Measurements from ENCODE around the gene BTD.
"Not testable (repeated sequence)": the region's sequence is repeated elsewhere in the genome, so short reads cannot be mapped to it uniquely, and the experiment has no call there.

BTD gene

GRCh38 chr3:15602146-15602536 is 596 bp downstream of the BTD start:
- in situ Hi-C loops (cut with HindIII; ENCODE audit: low sequenced_read_pairs) = no loop called here

DNA sequence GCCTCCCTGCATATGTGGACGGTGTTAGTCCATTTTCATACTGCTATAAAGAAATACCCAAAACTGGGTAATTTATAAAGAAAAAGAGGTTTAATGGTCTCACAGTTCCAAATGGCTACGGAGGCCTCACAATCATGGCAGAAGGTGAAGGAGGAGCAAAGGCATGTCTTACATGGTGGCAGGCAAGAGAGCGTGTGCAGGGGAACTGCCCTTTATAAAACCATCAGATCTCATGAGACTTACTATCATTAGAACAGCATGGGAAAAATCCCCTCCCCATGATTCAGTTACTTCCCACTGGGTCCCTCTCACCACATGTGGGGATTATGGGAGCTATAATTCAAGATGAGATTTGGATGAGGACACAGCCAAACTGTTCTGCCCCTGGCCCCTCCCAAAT is 1.3 kb downstream of the BTD start:
- in situ Hi-C loops (cut with HindIII; ENCODE audit: low sequenced_read_pairs) = not testable (repeated sequence)

DNA sequence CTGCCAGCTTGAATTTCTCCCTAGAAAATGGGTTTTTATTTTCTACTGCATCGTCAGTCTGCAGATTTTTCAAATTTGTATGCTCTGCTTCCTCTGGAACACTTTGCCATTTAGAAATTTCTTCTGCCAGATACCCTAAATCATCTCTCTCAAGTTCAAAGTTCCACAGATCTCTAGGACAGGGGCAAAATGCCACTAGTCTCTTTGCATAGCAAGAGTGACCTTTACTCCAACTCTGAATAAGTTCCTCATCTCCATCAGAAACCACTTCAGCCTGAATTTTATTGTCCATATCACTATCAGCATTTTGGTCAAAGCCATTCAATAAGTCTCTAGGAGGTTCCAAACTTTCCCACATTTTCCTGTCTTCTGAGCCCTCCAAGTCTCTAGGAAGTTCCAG is 3.0 kb downstream of the BTD start:
- in situ Hi-C loops (cut with HindIII; ENCODE audit: low sequenced_read_pairs) = not testable (repeated sequence)

GRCh38 chr3:15606434-15606891 is 4.9 kb downstream of the BTD start:
- in situ Hi-C loops (cut with HindIII; ENCODE audit: low sequenced_read_pairs) = no loop called here

DNA sequence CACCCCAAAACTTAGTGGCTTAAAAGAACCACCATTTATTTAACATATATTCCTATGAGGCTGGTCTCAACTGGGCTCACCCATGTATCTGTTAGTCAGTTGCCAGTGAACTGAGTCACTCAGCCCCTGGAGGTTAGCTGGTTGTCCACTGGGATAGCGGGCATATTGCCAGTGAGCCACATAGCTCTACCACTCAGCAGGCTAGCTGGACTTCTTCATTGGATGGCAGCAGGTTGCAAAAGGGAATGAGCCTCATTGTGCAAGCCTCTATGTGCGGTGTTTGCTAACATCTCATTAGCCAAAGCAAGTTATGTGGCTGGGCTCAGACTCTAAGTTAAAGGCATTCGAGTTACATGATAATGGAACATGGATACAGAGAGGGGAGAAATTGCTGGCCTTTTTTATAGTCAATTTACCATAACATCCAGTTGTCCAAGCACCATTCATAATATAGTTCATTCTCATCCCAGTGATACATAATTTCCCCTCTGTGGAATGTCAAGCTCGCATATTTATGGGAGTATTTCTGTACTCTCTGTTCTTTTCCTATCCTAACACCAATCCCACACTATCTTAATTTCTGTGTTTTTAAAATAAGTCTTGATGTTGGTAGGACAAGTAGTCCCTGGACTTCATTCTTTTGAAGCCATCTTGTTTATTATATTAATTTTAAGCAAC is 8.7 kb downstream of the BTD start:
- in situ Hi-C loops (cut with HindIII; ENCODE audit: low sequenced_read_pairs) = no loop called here

- in situ Hi-C loops (cut with HindIII; ENCODE audit: low sequenced_read_pairs) = no loop called here
Observed at GRCh38 chr3:15611018-15611417, 9.5 kb downstream of the BTD start.

- in situ Hi-C loops (cut with HindIII; ENCODE audit: low sequenced_read_pairs) = no loop called here
Observed at GRCh38 chr3:15612001-15612400, 10.5 kb downstream of the BTD start.

DNA sequence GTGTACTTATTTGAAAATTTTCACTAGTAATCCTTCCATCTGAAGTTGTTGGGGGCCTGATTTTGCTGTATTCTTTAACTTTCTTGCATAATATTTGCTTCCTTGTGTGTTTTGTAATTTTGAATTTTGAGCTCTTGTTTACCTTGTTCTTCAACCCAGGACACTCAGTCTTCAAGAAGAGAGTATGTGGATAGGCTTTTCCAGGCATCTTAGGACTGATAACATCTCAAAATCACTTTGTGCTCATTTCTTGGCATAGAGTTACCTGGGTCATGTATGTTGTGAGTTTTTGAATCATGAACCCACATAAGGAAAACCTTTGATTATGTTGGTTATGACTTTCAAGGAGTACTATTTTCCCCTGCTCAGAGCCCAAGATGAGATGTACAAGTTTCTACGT is 13.4 kb downstream of the BTD start:
- in situ Hi-C loops (cut with HindIII; ENCODE audit: low sequenced_read_pairs) = no loop called here

DNA sequence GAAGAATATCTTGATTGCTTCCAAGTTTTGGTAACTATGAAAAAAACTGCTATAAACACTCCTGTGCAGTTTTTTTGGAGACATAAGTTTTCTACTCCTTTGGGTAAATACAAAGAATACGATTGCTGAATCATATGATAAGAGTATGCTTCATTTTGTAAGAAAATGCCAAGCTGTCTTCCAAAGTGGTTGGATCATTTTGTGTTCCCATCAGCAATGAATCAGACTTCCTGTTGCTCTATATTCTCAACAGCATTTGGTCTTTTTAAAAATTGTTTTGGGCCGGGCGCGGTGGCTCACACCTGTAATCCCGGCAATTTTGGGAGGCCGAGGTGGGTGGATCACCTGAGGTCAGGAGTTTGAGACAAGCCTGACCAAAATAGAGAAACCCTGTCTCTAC is 14.5 kb downstream of the BTD start:
- in situ Hi-C loops (cut with HindIII; ENCODE audit: low sequenced_read_pairs) = no loop called here

GRCh38 chr3:15619659-15620464 is 18.3 kb downstream of the BTD start:
- in situ Hi-C loops (cut with HindIII; ENCODE audit: low sequenced_read_pairs) = not testable (repeated sequence)

DNA sequence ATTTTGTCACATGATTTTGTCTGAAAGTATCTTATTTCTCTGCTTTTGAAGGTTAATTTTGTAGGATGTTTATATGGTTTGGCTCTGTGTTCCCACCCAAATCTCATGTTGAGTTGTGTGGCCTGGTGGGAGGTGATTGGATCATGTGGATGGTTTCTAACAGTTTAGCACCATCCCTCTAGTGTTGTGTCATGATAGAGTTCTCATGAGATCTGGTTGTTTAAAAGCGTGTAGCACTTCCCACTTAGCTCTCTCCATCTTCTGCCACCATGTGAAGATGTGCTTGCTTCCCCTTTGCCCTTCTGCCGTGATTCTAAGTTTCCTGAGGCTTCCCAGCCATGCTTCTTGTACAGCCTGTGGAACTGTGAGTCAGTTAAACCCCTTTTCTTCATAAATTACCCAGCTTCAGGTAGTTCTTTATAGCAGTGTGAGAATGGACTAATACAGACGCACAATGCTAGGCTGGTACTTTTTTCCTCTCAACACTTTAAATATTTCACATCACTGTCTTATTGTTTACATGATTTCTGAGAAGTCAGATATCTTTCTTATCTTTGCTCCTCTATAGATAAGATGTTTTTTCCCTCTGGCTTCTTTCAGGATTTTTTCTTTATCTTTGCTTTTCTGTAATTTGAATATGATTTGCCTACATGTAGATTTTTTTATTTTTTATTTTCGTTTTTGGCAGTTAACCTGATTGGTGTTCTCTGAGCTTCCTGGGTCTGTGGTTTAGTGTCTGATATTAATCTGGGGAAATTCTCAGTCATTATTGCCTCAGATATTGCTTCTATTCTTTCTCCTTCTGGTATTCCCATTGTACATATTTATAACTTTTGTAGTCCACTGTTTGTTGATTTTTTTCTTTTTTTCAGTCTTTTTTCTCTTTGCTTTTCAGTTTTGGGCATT is 22.2 kb downstream of the BTD start:
- in situ Hi-C loops (cut with HindIII; ENCODE audit: low sequenced_read_pairs) = no loop called here

- in situ Hi-C loops (cut with HindIII; ENCODE audit: low sequenced_read_pairs) = no loop called here
Observed at GRCh38 chr3:15628967-15629366, 27.4 kb downstream of the BTD start.

- in situ Hi-C loops (cut with HindIII; ENCODE audit: low sequenced_read_pairs) = no loop called here
Observed at GRCh38 chr3:15629860-15630597, 28.5 kb downstream of the BTD start.

DNA sequence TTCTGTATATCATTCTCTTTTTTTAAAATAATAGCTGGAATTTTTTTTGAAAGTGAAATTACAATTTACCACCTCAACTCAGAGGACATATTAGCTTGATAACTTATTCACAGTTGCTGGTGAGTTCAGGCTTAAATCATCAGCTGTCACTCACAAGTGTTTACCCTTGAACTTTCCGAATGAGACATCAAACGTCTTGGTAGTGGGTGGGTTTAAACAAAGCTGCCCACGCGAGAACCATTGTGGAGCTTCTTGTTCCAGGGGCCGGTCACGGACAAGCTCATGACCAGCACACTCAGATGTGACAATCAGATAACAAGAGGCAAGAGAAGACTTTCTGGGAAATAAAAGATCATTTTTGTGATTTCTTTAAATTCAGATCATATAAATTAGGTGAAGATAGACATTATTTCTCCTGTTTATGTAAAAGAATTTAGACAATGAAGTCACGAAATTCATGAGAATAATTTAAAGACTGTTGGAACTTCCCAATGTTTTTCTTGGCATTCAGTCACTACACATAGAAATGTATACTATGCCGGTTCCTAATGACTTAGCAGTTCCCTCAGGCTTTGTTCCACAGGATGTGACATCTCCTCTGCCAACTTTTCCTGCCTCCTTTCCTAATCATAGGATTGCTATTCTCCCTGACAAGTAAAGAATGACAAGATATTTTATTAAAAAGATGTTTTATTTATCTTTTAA is 29.3 kb downstream of the BTD start:
- in situ Hi-C loops (cut with HindIII; ENCODE audit: low sequenced_read_pairs) = no loop called here

DNA sequence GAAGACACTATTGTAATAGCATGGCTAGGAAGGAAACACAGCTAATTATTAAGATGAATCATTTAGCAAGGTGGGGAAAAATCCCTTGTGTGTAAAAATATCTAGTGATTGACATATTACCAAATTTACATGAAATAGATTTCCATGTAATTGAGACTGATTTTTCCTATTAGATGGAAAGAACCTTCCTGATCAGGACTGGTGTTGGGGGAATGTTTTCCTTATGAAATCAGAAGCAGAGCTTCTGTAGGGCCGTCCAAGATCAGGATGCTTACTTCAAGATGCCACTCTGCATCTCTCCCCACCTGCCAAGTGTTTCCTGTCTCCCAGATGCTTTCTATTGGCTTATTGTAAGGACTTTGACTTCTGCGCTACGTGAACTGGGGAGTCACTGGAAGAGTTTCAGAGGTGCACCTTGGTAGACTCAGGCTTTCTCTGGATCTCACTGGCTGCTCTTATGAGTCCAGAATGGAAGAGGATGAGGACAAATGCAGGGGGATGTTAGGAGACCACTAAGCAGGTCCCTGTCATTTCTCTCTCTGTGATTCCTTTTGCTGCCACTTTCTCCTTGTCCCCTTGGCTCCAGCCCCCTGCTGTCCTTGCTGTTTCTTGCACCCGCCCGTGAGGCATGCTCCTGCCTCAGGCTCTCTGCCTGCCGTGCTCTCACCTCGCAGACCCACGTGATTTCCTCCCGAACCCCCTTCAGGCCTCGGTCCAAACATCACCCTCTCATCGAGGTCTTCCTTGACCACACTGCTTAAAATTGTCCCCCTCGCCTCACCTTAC is 30.1 kb downstream of the BTD start:
- in situ Hi-C loops (cut with HindIII; ENCODE audit: low sequenced_read_pairs) = no loop called here

GRCh38 chr3:15632212-15632580 is 30.7 kb downstream of the BTD start:
- in situ Hi-C loops (cut with HindIII; ENCODE audit: low sequenced_read_pairs) = no loop called here

DNA sequence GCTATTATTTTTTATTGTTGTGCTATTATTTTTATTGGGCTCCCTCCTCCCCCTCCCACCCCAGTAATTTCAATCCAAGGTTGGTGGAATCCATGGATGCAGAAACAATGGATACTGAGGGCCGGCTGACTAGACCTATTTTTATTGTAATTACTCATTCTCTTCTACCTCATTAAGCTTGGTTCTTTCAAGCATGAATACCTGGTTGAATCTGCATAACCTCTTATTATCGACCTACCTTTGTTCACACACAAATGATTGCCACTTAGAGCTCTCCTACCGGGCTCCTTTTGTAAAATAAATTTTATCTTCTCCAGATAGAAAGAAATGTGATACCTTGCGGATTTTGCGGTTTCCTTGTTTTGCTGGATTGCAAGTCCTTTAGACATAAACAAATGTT is 31.6 kb downstream of the BTD start:
- in situ Hi-C loops (cut with HindIII; ENCODE audit: low sequenced_read_pairs) = no loop called here

- in situ Hi-C loops (cut with HindIII; ENCODE audit: low sequenced_read_pairs) = no loop called here
Observed at GRCh38 chr3:15633766-15634598, 32.4 kb downstream of the BTD start.
